HCT116 (cell line): ENCODE measurements around the gene CHKA.

Source experiments
- POLR2AphosphoS5 ChIP-seq: IDR thresholded peaks from 2 replicates; pipeline ENCODE4 v1.6.1; 2011; ENCODE audit warnings: mild to moderate bottlenecking, low read depth, low read length, moderate library complexity
- RAD21 ChIP-seq: IDR thresholded peaks from 2 replicates; pipeline ENCODE4 v1.6.1; 2012; ENCODE audit warnings: low read depth, mild to moderate bottlenecking
- YY1 ChIP-seq: IDR thresholded peaks from 2 replicates; pipeline ENCODE4 v1.6.1; 2011; ENCODE audit warnings: low read length, low read depth, moderate library complexity, mild to moderate bottlenecking; ENCODE audit not compliant: insufficient replicate concordance; ENCODE audit errors: extremely low read depth
- TF ChIP-seq, protein P1 (sequence below), 3 experiments: fragments of 200-600 bp in 1 of 3; sonication (generic) in 1 of 3; IDR thresholded peaks in 2 of 3; conservative IDR thresholded peaks in 1 of 3; 2 replicates each; pipeline ENCODE4 v1.5.1; 2012 to 2017; ENCODE audit warnings: low read depth in 2 of 3, low read length in 2 of 3, antibody characterized with exemption in 1 of 3, borderline replicate concordance in 1 of 3, control low read depth in 1 of 3, mild to moderate bottlenecking in 1 of 3, mixed read lengths in 1 of 3, mixed run types in 1 of 3, moderate library complexity in 1 of 3; ENCODE audit not compliant: insufficient read depth in 1 of 3
- TF ChIP-seq, protein P2 (sequence below): IDR thresholded peaks from 2 replicates; pipeline ENCODE4 v1.6.1; 2012

DNA sequence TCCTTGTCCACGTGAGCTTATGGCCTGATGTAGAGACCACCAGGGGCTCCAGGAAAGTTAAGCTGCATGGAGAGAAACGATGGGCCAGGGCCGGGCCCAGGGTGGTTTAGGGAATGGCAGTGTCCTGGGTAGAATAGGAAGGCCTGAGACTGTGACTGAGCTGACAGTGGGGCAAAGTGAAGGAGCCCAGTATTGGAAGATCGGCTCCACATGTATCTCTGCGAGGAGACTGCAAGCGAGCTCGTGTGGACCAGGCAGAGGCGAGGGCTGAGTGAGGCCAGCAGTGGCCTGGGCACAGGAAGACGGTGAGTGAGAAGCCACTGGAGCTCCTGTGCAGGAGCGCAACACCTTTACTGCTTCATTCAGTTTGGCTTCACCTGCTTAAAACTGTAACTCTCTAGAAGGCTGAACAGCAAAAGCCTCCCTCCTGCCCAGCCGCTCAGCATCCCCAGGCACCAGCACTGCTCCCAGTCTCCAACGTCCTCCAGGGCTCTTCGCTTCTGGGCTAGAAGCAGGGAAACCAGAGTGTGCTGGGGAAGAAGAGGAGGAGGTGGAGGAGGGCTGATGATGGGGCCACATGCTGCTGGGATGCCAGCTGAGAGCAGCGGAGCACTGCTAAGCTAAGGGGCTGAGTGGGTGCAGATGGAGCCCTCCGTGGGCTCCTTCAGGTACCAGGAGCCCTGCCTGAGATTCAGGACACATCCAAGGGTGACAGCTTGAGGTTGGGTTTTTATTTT, 68.9 kb downstream of the CHKA start:
- TF ChIP-seq RAD21 (no peak), POLR2AphosphoS5 (no peak), YY1 (no peak)
- TF ChIP-seq, protein P1, sequence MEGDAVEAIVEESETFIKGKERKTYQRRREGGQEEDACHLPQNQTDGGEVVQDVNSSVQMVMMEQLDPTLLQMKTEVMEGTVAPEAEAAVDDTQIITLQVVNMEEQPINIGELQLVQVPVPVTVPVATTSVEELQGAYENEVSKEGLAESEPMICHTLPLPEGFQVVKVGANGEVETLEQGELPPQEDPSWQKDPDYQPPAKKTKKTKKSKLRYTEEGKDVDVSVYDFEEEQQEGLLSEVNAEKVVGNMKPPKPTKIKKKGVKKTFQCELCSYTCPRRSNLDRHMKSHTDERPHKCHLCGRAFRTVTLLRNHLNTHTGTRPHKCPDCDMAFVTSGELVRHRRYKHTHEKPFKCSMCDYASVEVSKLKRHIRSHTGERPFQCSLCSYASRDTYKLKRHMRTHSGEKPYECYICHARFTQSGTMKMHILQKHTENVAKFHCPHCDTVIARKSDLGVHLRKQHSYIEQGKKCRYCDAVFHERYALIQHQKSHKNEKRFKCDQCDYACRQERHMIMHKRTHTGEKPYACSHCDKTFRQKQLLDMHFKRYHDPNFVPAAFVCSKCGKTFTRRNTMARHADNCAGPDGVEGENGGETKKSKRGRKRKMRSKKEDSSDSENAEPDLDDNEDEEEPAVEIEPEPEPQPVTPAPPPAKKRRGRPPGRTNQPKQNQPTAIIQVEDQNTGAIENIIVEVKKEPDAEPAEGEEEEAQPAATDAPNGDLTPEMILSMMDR (IDR thresholded peaks at IDR 0.05 in 2 of 3, conservative IDR thresholded peaks at IDR 0.05 in 1 of 3; ENCODE audit: borderline replicate concordance in 1 of 3, insufficient read depth in 1 of 3, low read depth in 2 of 3, low read length in 2 of 3): no peak
- TF ChIP-seq, protein P2, sequence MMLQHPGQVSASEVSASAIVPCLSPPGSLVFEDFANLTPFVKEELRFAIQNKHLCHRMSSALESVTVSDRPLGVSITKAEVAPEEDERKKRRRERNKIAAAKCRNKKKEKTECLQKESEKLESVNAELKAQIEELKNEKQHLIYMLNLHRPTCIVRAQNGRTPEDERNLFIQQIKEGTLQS: no peak
